HEK293 (cell line): Measurements from ENCODE around the gene PSME1.

Experiments
- CTCF ChIA-PET: fragments of 350-600 bp; formaldehyde crosslinking; extraction: SDS; loops from one replicate; lab custom pipeline; 2021; ENCODE audit warnings: antibody characterized with exemption; lab: Yijun Ruan, JAX
- POLR2A ChIA-PET: fragments of 300-600 bp; formaldehyde crosslinking; extraction: SDS; loops from one replicate; lab custom pipeline; 2020; ENCODE audit warnings: antibody characterized with exemption, inconsistent platforms; lab: Yijun Ruan, JAX
- H3K27ac ChIP-seq: fragments of 200-500 bp; sonication (Bioruptor generic); 2 replicates; pipeline ENCODE4 v1.5.1; 2014; ENCODE audit warnings: low read depth, low read length, control low read depth, inconsistent platforms; ENCODE audit errors: extremely low read depth
- H3K36me3 ChIP-seq, 2 experiments: fragments of 200-500 bp in 1 of 2; sonication (Bioruptor generic) in 1 of 2; 1 replicate in 1 of 2; 2 replicates in 1 of 2; pipeline ENCODE4 v1.5.1; 2014 to 2017; ENCODE audit warnings: inconsistent platforms in 2 of 2, low read length in 2 of 2; ENCODE audit not compliant: control insufficient read depth in 2 of 2, insufficient read depth in 1 of 2
- H3K4me1 ChIP-seq: fragments of 200-500 bp; sonication (Bioruptor generic); 2 replicates; pipeline ENCODE4 v1.5.1; 2014; ENCODE audit warnings: mild to moderate bottlenecking, low read length, inconsistent platforms; ENCODE audit not compliant: control insufficient read depth, insufficient read depth
- H3K4me3 ChIP-seq: 2 replicates; pipeline ENCODE4 v1.5.1; 2011; ENCODE audit warnings: low read depth, mild to moderate bottlenecking, control low read depth, low read length, moderate library complexity
- H3K9me3 ChIP-seq: fragments of 200-500 bp; sonication (Bioruptor generic); 2 replicates; pipeline ENCODE4 v1.5.1; 2014; ENCODE audit warnings: low read depth, low read length, inconsistent platforms; ENCODE audit not compliant: control insufficient read depth, insufficient read depth
- GLIS1 ChIP-seq: fragments of 450-650 bp; formaldehyde crosslinking; IDR thresholded peaks from 2 replicates; pipeline ENCODE4 v1.5.1; 2016; ENCODE audit warnings: missing biosample characterization, missing genetic modification characterization
- SP3 ChIP-seq: fragments of 450-650 bp; formaldehyde crosslinking; IDR thresholded peaks from 2 replicates; pipeline ENCODE4 v1.5.1; 2016; ENCODE audit warnings: missing biosample characterization, missing genetic modification characterization
- WT1 ChIP-seq: fragments of 450-650 bp; formaldehyde crosslinking; IDR thresholded peaks from 2 replicates; pipeline ENCODE4 v1.5.1; 2016; ENCODE audit warnings: missing biosample characterization, missing genetic modification characterization
- ZBTB44 ChIP-seq: fragments of 450-650 bp; IDR thresholded peaks from 2 replicates; pipeline ENCODE4 v1.5.1; 2018; ENCODE audit warnings: missing biosample characterization, mild to moderate bottlenecking, missing genetic modification characterization
- ZNF114 ChIP-seq: fragments of 450-650 bp; formaldehyde crosslinking; IDR thresholded peaks from 2 replicates; pipeline ENCODE4 v1.5.0; 2017; ENCODE audit warnings: missing biosample characterization, missing genetic modification characterization
- ZNF175 ChIP-seq: fragments of 450-650 bp; formaldehyde crosslinking; IDR thresholded peaks from 2 replicates; pipeline ENCODE4 v1.5.1; 2016; ENCODE audit warnings: missing biosample characterization, missing genetic modification characterization
- ZNF24 ChIP-seq: fragments of 450-650 bp; formaldehyde crosslinking; IDR thresholded peaks from 2 replicates; pipeline ENCODE4 v1.5.1; 2016; ENCODE audit warnings: missing biosample characterization, missing genetic modification characterization
- ZNF362 ChIP-seq: fragments of 450-650 bp; formaldehyde crosslinking; IDR thresholded peaks from 2 replicates; pipeline ENCODE4 v1.5.1; 2016; ENCODE audit warnings: missing biosample characterization, missing genetic modification characterization
- ZNF426 ChIP-seq: fragments of 450-650 bp; formaldehyde crosslinking; IDR thresholded peaks from 2 replicates; pipeline ENCODE4 v1.5.1; 2017; ENCODE audit warnings: missing biosample characterization, missing genetic modification characterization, mild to moderate bottlenecking, inconsistent platforms, moderate library complexity
- ZNF660 ChIP-seq: fragments of 450-650 bp; IDR thresholded peaks from 2 replicates; pipeline ENCODE4 v1.5.1; 2018; ENCODE audit warnings: missing biosample characterization, mild to moderate bottlenecking, missing genetic modification characterization
- ZSCAN16 ChIP-seq: fragments of 450-650 bp; formaldehyde crosslinking; IDR thresholded peaks from 2 replicates; pipeline ENCODE4 v1.5.1; 2016; ENCODE audit warnings: missing biosample characterization, missing genetic modification characterization
- ZSCAN23 ChIP-seq: fragments of 450-650 bp; formaldehyde crosslinking; IDR thresholded peaks from 2 replicates; pipeline ENCODE4 v1.5.1; 2016; ENCODE audit warnings: missing biosample characterization, missing genetic modification characterization
- TF ChIP-seq, protein P1 (sequence below): fragments of 450-650 bp; formaldehyde crosslinking; IDR thresholded peaks from 2 replicates; pipeline ENCODE4 v1.5.1; 2016; ENCODE audit warnings: missing biosample characterization, missing genetic modification characterization
- TF ChIP-seq, protein P2 (sequence below): fragments of 450-650 bp; formaldehyde crosslinking; IDR thresholded peaks from 2 replicates; pipeline ENCODE4 v1.5.1; 2016; ENCODE audit warnings: missing biosample characterization, missing genetic modification characterization
- TF ChIP-seq, protein P3 (sequence below): fragments of 450-650 bp; IDR thresholded peaks from 2 replicates; pipeline ENCODE4 v1.5.1; 2018; ENCODE audit warnings: missing biosample characterization, missing genetic modification characterization
- TF ChIP-seq, protein P4 (sequence below): fragments of 450-650 bp; formaldehyde crosslinking; IDR thresholded peaks from 2 replicates; pipeline ENCODE4 v1.5.1; 2016; ENCODE audit warnings: missing biosample characterization, missing genetic modification characterization

PSME1 gene

DNA sequence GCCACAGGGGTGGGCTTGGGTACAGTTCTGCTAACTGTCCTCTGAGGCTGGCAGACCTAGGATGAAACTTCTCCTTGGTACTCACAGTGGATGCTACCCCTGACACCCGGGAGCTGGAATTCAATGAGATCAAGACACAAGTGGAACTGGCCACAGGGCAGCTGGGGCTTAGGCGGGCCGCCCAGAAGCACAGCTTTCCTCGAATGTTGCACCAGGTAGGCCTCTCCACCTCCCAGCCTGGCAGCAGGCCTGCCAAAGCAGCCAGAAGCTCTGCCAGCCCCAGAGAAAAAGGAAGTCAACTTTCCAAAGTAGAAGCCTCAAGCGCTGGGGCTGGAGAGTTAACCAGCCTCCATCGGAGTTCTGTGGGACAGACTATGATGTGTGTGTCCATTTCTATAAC, 18.8 kb upstream of the PSME1 start:
- Histone ChIP-seq H3K9me3 (no peaks in the 10 kb centered on the region), H3K27ac (no peak overlapping the region), H3K4me1 (no peaks in the 10 kb centered on the region), H3K4me3 (no peak overlapping the region), H3K36me3 (peaks cover 10 to 52% of the 10 kb centered on the region in 2 experiments; a peak in 2 of 3 replicates)
- POLR2A ChIA-PET, result interaction anchor here (3.9 to 8.3 kb wide), 2 partner anchors 21 to 29 kb away, joined by 60 to 163 read pairs; partner anchors contain the start of genes EMC9, PSME1, PSME2 and RNF31
- no peak for TF ChIP-seq SP3 (tag by site-specific recombination)
- no peak for TF ChIP-seq ZBTB44 (tag by site-specific recombination)
- no peak for TF ChIP-seq ZNF175 (tag by site-specific recombination)
- TF ChIP-seq GLIS1, result no peak
- TF ChIP-seq, protein P1, sequence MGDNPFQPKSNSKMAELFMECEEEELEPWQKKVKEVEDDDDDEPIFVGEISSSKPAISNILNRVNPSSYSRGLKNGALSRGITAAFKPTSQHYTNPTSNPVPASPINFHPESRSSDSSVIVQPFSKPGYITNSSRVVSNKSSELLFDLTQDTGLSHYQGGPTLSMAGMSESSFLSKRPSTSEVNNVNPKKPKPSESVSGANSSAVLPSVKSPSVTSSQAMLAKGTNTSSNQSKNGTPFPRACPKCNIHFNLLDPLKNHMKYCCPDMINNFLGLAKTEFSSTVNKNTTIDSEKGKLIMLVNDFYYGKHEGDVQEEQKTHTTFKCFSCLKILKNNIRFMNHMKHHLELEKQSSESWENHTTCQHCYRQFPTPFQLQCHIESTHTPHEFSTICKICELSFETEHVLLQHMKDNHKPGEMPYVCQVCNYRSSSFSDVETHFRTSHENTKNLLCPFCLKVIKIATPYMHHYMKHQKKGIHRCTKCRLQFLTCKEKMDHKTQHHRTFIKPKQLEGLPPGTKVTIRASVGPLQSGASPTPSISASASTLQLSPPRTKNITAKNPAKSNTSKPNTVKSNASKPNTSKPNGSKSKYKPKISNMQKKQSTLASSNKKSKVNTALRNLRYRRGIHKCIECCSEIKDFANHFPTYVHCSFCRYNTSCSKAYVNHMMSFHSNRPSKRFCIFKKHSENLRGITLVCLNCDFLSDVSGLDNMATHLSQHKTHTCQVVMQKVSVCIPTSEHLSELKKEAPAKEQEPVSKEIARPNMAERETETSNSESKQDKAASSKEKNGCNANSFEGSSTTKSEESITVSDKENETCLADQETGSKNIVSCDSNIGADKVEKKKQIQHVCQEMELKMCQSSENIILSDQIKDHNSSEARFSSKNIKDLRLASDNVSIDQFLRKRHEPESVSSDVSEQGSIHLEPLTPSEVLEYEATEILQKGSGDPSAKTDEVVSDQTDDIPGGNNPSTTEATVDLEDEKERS (tag by site-specific recombination), result no peak
- no peak for TF ChIP-seq ZNF24 (tag by site-specific recombination)
- TF ChIP-seq, protein P2, sequence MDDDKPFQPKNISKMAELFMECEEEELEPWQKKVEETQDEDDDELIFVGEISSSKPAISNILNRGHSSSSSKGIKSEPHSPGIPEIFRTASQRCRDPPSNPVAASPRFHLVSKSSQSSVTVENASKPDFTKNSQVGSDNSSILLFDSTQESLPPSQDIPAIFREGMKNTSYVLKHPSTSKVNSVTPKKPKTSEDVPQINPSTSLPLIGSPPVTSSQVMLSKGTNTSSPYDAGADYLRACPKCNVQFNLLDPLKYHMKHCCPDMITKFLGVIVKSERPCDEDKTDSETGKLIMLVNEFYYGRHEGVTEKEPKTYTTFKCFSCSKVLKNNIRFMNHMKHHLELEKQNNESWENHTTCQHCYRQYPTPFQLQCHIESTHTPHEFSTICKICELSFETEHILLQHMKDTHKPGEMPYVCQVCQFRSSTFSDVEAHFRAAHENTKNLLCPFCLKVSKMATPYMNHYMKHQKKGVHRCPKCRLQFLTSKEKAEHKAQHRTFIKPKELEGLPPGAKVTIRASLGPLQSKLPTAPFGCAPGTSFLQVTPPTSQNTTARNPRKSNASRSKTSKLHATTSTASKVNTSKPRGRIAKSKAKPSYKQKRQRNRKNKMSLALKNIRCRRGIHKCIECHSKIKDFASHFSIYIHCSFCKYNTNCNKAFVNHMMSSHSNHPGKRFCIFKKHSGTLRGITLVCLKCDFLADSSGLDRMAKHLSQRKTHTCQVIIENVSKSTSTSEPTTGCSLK, result no peak
- TF ChIP-seq, protein P3, sequence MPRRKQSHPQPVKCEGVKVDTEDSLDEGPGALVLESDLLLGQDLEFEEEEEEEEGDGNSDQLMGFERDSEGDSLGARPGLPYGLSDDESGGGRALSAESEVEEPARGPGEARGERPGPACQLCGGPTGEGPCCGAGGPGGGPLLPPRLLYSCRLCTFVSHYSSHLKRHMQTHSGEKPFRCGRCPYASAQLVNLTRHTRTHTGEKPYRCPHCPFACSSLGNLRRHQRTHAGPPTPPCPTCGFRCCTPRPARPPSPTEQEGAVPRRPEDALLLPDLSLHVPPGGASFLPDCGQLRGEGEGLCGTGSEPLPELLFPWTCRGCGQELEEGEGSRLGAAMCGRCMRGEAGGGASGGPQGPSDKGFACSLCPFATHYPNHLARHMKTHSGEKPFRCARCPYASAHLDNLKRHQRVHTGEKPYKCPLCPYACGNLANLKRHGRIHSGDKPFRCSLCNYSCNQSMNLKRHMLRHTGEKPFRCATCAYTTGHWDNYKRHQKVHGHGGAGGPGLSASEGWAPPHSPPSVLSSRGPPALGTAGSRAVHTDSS (tag by site-specific recombination), result no peak
- no peak for TF ChIP-seq ZNF660 (tag by site-specific recombination)
- TF ChIP-seq ZNF114 (tag by site-specific recombination), result no peak
- no peak for TF ChIP-seq WT1
- TF ChIP-seq ZSCAN16 (tag by site-specific recombination), result no peak
- TF ChIP-seq ZNF362, result no peak
- TF ChIP-seq, protein P4, sequence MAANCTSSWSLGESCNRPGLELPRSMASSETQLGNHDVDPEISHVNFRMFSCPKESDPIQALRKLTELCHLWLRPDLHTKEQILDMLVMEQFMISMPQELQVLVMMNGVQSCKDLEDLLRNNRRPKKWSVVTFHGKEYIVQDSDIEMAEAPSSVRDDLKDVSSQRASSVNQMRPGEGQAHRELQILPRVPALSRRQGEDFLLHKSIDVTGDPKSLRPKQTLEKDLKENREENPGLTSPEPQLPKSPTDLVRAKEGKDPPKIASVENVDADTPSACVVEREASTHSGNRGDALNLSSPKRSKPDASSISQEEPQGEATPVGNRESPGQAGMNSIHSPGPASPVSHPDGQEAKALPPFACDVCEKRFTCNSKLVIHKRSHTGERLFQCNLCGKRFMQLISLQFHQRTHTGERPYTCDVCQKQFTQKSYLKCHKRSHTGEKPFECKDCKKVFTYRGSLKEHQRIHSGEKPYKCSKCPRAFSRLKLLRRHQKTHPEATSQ (tag by site-specific recombination), result no peak
- no peak for TF ChIP-seq ZNF426 (tag by site-specific recombination)
- no peak for TF ChIP-seq ZSCAN23 (tag by site-specific recombination)
- CTCF ChIA-PET, result interaction anchor here (1.0 to 1.9 kb wide), 3 partner anchors 9 to 59 kb away, joined by 5 to 8 read pairs (median 7); no protein-coding TSS in a partner anchor
